GM23248 (cell line): ENCODE data around the gene NUP98. TPM values are rescaled to one million over a fixed set of nuclear protein-coding genes. Genes with fewer than 3 reads are reported as not detected.
A peak's percentile ranks its signal among the peaks of the same experiment; 100 is the strongest.

Source experiments
- DNase-seq: peaks from one replicate; pipeline ENCODE4 v3.0.0-alpha.2; 2015
- H2AFZ ChIP-seq: fragments of 200-600 bp; sonication (generic); 2 replicates; pipeline ENCODE4 v1.6.1; 2016; ENCODE audit warnings: antibody characterized with exemption
- H3F3A ChIP-seq: fragments of 200-600 bp; sonication (generic); 2 replicates; pipeline ENCODE4 v1.6.1; 2016; ENCODE audit warnings: mild to moderate bottlenecking, antibody characterized with exemption, mixed run types; ENCODE audit not compliant: insufficient read depth
- H3K27ac ChIP-seq: fragments of 200-600 bp; sonication (generic); 2 replicates; pipeline ENCODE4 v1.5.1; 2016; ENCODE audit warnings: mild to moderate bottlenecking
- H3K27me3 ChIP-seq: fragments of 200-600 bp; sonication (generic); replicated peaks from 2 replicates; pipeline ENCODE4 v1.6.1; 2016; ENCODE audit warnings: mild to moderate bottlenecking; ENCODE audit not compliant: insufficient read depth
- H3K36me3 ChIP-seq: fragments of 200-600 bp; sonication (generic); 2 replicates; pipeline ENCODE4 v1.6.1; 2016; ENCODE audit warnings: low read depth, mild to moderate bottlenecking
- H3K4me1 ChIP-seq: fragments of 200-600 bp; sonication (generic); 2 replicates; pipeline ENCODE4 v1.6.1; 2016; ENCODE audit warnings: mild to moderate bottlenecking; ENCODE audit not compliant: insufficient read depth
- H3K4me2 ChIP-seq: fragments of 200-600 bp; sonication (generic); one replicate; pipeline ENCODE4 v1.6.1; 2016; ENCODE audit warnings: mild to moderate bottlenecking; ENCODE audit not compliant: unreplicated experiment
- H3K4me3 ChIP-seq: fragments of 200-600 bp; sonication (generic); 2 replicates; pipeline ENCODE4 v1.5.1; 2016; ENCODE audit warnings: mild to moderate bottlenecking
- H3K79me2 ChIP-seq: fragments of 200-600 bp; sonication (generic); 2 replicates; pipeline ENCODE4 v1.6.1; 2016; ENCODE audit warnings: mild to moderate bottlenecking; ENCODE audit not compliant: insufficient read depth
- H3K9ac ChIP-seq: fragments of 200-600 bp; sonication (generic); 2 replicates; pipeline ENCODE4 v1.6.1; 2016; ENCODE audit warnings: mild to moderate bottlenecking
- H3K9me2 ChIP-seq: fragments of 200-600 bp; sonication (generic); 2 replicates; pipeline ENCODE4 v1.6.1; 2016; ENCODE audit warnings: mixed run types, mild to moderate bottlenecking, moderate library complexity; ENCODE audit not compliant: insufficient read depth
- H3K9me3 ChIP-seq: fragments of 200-600 bp; sonication (generic); one replicate; pipeline ENCODE4 v1.6.1; 2017; ENCODE audit warnings: low read depth
- H4K20me1 ChIP-seq: fragments of 200-600 bp; sonication (generic); 2 replicates; pipeline ENCODE4 v1.6.0; 2016; ENCODE audit not compliant: insufficient read depth
- EZH2 ChIP-seq: fragments of 200-600 bp; sonication (generic); IDR thresholded peaks from 2 replicates; pipeline ENCODE4 v1.6.1; 2018; ENCODE audit warnings: antibody characterized with exemption, mild to moderate bottlenecking; ENCODE audit not compliant: insufficient read depth, poor library complexity, severe bottlenecking
- EZH2phosphoT487 ChIP-seq: fragments of 200-600 bp; sonication (generic); IDR thresholded peaks from 2 replicates; pipeline ENCODE4 v1.6.1; 2018; ENCODE audit warnings: antibody characterized with exemption, moderate library complexity, mild to moderate bottlenecking, low read depth; ENCODE audit not compliant: insufficient read depth
- WGBS, 2 experiments: methylation state at CpG; one replicate each; pipeline ENCODE4 v1.1.6; 2015 to 2017; ENCODE audit warnings: low lambda C conversion rate in 2 of 2, low coverage in 1 of 2; ENCODE audit errors: missing lambda C conversion rate in 2 of 2; 5-methylcytosine and 5-hydroxymethylcytosine counted together
- in situ Hi-C: fragments of 300-500 bp; cut with MboI; formaldehyde crosslinking; loops from 2 replicates; pipeline ENCODE4 v1.15.0; 2020
- polyA plus RNA-seq: library from polyadenylated mRNA; unstranded; fragments of >200 nt; fragmentation: Nextera tagmentation; extraction: Ambion mirVana; gene quantifications from 2 replicates; pipeline ENCODE4 v1.2.1, GENCODE V29; 2016
- total RNA-seq: library from RNA; depleted of rRNA; stranded (reverse); fragments of >200 nt; shearing (Covaris generic); gene quantifications from 2 replicates; pipeline ENCODE4 v1.2.3, GENCODE V29; 2014

Gene NUP98
- total and polyA plus RNA-seq, 2 experiments from 2014 or later: 30.5 to 79.3 TPM

DNA sequence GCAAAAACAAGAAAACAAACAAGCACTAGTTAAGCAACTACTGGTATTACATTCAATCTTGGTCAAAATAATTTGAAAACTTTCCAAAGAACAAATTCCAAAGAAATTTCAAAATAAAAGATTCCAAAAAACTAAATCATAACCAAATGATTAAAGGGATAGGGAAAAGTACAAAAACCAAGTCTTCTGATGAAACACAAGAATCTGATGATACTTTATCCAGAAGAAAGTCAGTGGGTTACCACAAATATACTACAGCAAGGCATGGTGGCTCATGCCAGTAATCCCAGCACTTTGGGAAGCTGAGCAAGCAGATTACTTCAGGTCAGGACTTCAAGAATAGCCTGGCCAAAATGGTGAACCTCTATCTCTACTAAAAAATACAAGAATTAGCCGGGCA lies 59.1 kb downstream of the NUP98 start:
- H3F3A ChIP-seq: peaks cover 26% of the 10 kb centered on the region
- H3K36me3 ChIP-seq: peaks cover 53% of the 10 kb centered on the region
- H3K9me2 ChIP-seq: no peaks in the 10 kb centered on the region
- H4K20me1 ChIP-seq: no peaks in the 10 kb centered on the region
- H3K4me3 ChIP-seq: no peak overlapping the region
- H3K9ac ChIP-seq: no peak overlapping the region
- DNase-seq: peak; percentile 64
- H3K4me2 ChIP-seq: peak overlapping the region; percentile 3
- H3K9me3 ChIP-seq: no peaks in the 10 kb centered on the region
- H3K79me2 ChIP-seq: peaks cover 67% of the 10 kb centered on the region
- peaks cover 18% of the 10 kb centered on the region for H3K4me1 ChIP-seq
- no peak overlapping the region for H2AFZ ChIP-seq
- no peaks in the 10 kb centered on the region for H3K27me3 ChIP-seq
- 100% methylated on average over 1 of the region's 1 CpG for WGBS, 2 experiments
- TF ChIP-seq EZH2 (no peak), EZH2phosphoT487 (no peak)
- in situ Hi-C loops: no loop called here
- H3K27ac ChIP-seq: peak overlapping the region; percentile 73

GRCh38 chr11:3737386-3737933 lies 59.9 kb downstream of the NUP98 start:
- H3F3A ChIP-seq: peaks cover 34% of the 10 kb centered on the region
- no peak overlapping the region for H3K4me3 ChIP-seq
- no peaks in the 10 kb centered on the region for H3K9me3 ChIP-seq
- peak overlapping the region; percentile 73; the same call in 1 of the 2 replicates for H3K27ac ChIP-seq
- no peak overlapping the region for H3K9ac ChIP-seq
- no peak overlapping the region for H2AFZ ChIP-seq
- in situ Hi-C loops: no loop called here
- H3K9me2 ChIP-seq: no peaks in the 10 kb centered on the region
- no peaks in the 10 kb centered on the region for H3K27me3 ChIP-seq
- WGBS, 2 experiments: 79 to 83% methylated on average over 10 to 11 of the region's 11 CpGs
- H4K20me1 ChIP-seq: no peaks in the 10 kb centered on the region
- TF ChIP-seq EZH2phosphoT487: no peak
- no peak for TF ChIP-seq EZH2
- H3K36me3 ChIP-seq: peaks cover 50% of the 10 kb centered on the region
- H3K79me2 ChIP-seq: peaks cover 72% of the 10 kb centered on the region
- H3K4me2 ChIP-seq: no peak overlapping the region
- peaks cover 26% of the 10 kb centered on the region for H3K4me1 ChIP-seq
- no peak for DNase-seq

- H3K9ac ChIP-seq: no peak overlapping the region
- H3K4me1 ChIP-seq: peaks cover 26% of the 10 kb centered on the region
- no peak overlapping the region; the same call in 1 of the 2 replicates for H3K27ac ChIP-seq
- no peaks in the 10 kb centered on the region for H4K20me1 ChIP-seq
- in situ Hi-C loops: no loop called here
- TF ChIP-seq EZH2 (no peak), EZH2phosphoT487 (no peak)
- no peaks in the 10 kb centered on the region for H3K27me3 ChIP-seq
- peaks cover 37% of the 10 kb centered on the region for H3F3A ChIP-seq
- peak; percentile 10 for DNase-seq
- no peaks in the 10 kb centered on the region for H3K9me2 ChIP-seq
- H3K36me3 ChIP-seq: peaks cover 50% of the 10 kb centered on the region
- H2AFZ ChIP-seq: no peak overlapping the region
- H3K79me2 ChIP-seq: peaks cover 72% of the 10 kb centered on the region
- no peaks in the 10 kb centered on the region for H3K9me3 ChIP-seq
- H3K4me2 ChIP-seq: no peak overlapping the region
- H3K4me3 ChIP-seq: no peak overlapping the region
These were observed 60.5 kb downstream of the NUP98 start for GRCh38 chr11:3736816-3737215.

GRCh38 chr11:3735827-3736226 lies 61.5 kb downstream of the NUP98 start:
- Histone ChIP-seq H3K79me2 (peaks cover 70% of the 10 kb centered on the region), H3K4me1 (peaks cover 26% of the 10 kb centered on the region), H3K9me3 (no peaks in the 10 kb centered on the region), H2AFZ (no peak overlapping the region), H3K27ac (no peak overlapping the region), H3F3A (peaks cover 37% of the 10 kb centered on the region), H3K9me2 (no peaks in the 10 kb centered on the region), H3K9ac (no peak overlapping the region), H3K27me3 (no peaks in the 10 kb centered on the region), H4K20me1 (no peaks in the 10 kb centered on the region), H3K36me3 (peaks cover 54% of the 10 kb centered on the region), H3K4me2 (no peak overlapping the region), H3K4me3 (no peak overlapping the region)
- TF ChIP-seq EZH2: no peak
- TF ChIP-seq EZH2phosphoT487: no peak
- in situ Hi-C loops: no loop called here
- peak; percentile 23 for DNase-seq
- 95 to 99% methylated on average over 4 of the region's 4 CpGs for WGBS, 2 experiments
